Mucosa of gallbladder (tissue), 1 donor: ENCODE data around the gene FIGNL1. TPM values are rescaled to one million over a fixed set of nuclear protein-coding genes. Genes with fewer than 3 reads are reported as not detected.

ENCODE experiments used
- DNase-seq: peaks from one replicate; pipeline ENCODE4 v3.0.0-alpha.2; 2020; ENCODE audit warnings: low spot score
- total RNA-seq: library from RNA; stranded (reverse); gene quantifications from one replicate; pipeline ENCODE4 v1.2.1, GENCODE V29; 2021
- donor health status: DM: no; HTN: no; CAD: no.

The FIGNL1 gene, protein sequence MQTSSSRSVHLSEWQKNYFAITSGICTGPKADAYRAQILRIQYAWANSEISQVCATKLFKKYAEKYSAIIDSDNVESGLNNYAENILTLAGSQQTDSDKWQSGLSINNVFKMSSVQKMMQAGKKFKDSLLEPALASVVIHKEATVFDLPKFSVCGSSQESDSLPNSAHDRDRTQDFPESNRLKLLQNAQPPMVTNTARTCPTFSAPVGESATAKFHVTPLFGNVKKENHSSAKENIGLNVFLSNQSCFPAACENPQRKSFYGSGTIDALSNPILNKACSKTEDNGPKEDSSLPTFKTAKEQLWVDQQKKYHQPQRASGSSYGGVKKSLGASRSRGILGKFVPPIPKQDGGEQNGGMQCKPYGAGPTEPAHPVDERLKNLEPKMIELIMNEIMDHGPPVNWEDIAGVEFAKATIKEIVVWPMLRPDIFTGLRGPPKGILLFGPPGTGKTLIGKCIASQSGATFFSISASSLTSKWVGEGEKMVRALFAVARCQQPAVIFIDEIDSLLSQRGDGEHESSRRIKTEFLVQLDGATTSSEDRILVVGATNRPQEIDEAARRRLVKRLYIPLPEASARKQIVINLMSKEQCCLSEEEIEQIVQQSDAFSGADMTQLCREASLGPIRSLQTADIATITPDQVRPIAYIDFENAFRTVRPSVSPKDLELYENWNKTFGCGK
- 7.6 TPM for total RNA-seq

DNA sequence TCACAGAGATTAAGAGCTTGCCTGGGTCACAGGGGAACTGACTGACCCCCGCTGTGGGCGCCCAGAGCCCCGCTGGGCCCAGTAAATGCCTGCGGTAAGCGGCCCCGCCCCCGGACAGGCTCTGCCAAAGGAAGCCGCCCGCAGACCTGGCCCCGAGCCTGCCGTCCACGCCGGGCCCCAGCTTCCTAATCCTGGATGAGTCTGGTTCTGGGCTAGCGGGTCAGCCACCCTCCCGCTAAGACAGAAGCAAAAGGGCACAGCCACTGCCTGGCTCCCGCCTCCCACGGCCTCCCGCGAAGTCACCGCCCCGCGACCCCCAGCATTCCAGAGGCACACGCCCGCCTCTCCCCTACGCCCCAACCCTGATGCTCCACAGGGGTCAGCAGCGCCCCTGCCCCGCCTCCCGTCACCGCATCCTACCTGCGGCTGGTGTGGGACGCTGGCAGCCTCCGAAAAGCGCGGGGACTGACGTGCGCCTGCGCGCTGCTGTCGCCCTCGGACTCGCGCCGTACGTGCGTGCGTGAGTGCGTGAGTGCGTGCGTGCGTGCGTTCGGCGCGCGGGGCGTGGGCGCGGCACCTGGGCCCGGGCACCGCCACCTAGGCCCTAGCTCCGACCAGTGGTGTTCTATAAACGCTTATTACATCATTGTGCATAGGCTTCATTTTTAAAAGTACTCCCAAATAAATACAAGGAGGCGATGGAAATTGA is at the start of gene FIGNL1:
Gene FIGNL1 (minus strand): TSS at position 470 of the 709 bp plus-strand sequence. CDS start 3,063 bp downstream, outside the sequence.
- peak; percentile 79 for DNase-seq

GRCh38 chr7:50499092-50499491 is 48.9 kb upstream of the FIGNL1 start:
- no peak for DNase-seq

DNA sequence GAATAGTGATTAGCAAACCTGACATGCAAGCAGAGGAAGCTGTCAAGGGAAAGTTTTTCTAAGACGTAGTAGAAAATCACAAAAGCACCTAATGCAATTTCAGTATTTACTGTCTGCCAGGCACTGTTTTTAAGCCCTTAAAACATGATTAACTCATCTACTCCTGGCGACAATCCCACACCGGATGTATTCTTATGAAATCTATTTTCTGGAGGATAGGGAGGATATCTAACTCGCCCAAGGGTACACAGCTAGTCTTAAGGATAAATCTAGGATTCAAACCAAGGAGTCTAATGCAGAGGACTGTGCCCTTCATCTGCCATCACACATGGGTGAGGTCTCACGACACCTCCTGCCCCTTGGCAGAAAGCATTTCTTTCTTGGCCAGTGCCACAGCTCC is 47.8 kb upstream of the FIGNL1 start:
- DNase-seq = no peak

DNA sequence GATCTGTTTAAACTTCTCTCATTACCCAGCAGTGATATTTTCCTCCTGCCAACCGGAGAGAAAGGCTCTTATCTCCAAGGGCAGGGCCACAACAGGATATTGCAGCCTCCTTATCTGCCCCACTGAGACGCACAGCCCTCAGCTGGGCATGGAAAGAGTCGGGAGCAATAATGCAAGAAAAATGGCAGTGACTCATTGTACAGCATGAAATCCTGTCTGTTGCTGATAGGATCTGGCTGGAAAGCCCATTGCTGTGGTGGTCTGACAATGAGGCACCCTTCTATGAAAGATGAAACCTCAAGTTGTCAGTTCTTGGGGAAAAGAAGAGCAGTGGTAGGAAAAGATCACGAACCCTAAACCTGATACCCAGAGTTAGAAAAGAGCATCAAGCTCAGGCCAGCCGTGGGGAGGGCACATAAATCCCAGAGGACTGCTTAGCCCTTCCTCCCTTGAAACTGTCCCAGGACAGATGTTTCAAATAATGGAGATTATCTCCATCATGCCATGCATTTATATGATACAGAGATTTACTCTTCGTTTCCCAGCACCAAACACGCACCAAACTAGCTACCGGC is 47.0 kb upstream of the FIGNL1 start:
- no peak for DNase-seq

GRCh38 chr7:50496569-50496968 is 46.4 kb upstream of the FIGNL1 start:
- DNase-seq = no peak

GRCh38 chr7:50495746-50496145 is 45.6 kb upstream of the FIGNL1 start:
- DNase-seq = no peak

DNA sequence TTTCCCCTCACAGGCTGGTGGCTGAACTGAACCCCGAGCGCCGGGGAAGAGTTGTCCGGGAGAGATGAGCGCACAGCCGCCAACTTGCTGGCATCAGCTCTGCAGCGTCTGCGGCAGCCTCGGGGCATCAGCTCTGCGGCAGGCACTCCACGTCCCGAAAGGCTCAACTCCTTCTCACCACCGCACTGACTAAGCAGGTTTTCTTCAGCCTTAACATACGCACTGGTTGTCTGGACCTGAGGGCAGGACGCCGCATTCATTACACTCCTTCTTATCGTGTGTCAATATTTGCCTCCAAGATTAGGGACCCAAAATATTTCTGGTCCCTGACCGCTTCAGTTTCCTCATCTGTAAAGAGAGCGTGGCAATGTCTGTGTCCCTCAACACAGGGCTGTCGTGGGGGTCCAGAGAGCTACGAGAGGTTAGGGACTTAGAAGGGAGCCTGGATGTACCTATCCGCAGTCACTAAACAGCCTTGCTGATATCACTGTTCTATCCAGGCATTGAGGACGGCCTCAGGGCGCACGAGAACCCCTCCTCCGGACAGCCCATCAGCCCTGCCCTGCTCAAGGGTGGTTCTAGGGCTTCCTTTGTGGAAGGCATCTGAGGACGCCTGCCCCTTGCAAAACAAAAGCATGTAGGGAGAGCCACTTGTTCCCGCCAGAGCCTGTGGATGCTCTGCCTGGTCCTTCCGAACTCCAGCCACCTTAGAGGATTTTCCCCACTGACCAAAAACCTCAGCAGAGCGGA is 42.8 kb upstream of the FIGNL1 start:
- no peak for DNase-seq

GRCh38 chr7:50491943-50492342 is 41.8 kb upstream of the FIGNL1 start:
- no peak for DNase-seq

DNA sequence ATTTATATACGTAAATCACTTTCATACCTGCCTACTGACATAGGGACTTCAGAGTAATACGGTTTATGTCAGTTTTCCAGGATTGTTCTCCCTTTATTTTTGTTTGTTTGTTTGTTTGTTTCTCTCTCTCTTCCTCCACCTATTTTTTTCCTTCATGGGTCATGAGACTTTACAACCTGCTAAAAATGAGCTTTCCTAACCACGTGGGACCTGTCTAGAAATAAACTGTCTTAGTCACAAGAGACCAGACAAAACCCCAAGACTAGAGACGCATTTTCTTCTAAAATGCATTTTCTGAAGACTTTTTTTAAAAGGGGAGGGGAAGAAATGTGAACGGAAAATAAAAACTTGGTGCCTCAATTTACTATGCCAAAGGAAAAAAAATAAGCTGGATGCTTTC is 41.1 kb upstream of the FIGNL1 start:
- no peak for DNase-seq

- no peak for DNase-seq
Measured at GRCh38 chr7:50488379-50488778, 38.2 kb upstream of the FIGNL1 start.

DNA sequence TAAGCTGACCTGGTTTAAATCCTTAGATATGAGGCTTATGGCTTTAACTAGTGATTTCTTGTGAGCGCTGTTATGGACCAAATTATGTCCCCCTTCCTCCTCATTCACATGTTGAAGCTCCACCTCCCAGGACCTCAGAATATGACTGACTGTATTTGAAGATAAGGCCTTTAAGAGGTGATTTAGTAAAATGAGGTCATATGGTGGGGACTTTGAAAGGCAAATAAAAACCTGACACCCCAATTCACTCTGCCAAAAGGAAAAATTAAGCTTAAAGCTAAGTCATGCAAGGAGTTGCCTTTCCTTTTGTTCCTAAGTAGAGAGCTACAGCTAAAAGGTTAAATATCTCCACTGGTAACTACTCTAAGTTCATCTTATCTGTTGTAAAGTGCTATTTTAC is 36.4 kb upstream of the FIGNL1 start:
- no peak for DNase-seq

GRCh38 chr7:50481867-50482266 is 31.7 kb upstream of the FIGNL1 start:
- DNase-seq = no peak

DNA sequence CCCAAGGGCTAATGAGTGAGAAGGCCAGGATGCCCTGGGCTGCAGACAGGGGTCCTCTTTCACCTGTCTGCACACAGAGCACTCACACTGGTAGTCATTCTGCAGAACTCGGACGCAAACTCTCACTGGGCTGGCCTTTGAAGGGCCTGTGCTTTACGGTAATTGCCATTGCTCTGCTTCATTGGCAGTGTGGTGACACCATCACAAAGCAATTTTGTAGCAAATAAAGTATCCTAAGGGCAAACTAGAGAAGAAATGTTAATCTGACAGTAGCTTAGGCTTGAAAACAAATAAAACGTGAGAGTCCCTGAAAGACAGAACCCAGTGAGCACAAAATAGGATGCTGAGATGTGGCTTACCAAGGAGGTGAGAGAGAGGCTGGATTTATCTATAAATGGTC is 30.6 kb upstream of the FIGNL1 start:
- no peak for DNase-seq

- no peak for DNase-seq
Measured at GRCh38 chr7:50479743-50480517, 29.8 kb upstream of the FIGNL1 start.

GRCh38 chr7:50477640-50478039 is 27.5 kb upstream of the FIGNL1 start:
- no peak for DNase-seq

DNA sequence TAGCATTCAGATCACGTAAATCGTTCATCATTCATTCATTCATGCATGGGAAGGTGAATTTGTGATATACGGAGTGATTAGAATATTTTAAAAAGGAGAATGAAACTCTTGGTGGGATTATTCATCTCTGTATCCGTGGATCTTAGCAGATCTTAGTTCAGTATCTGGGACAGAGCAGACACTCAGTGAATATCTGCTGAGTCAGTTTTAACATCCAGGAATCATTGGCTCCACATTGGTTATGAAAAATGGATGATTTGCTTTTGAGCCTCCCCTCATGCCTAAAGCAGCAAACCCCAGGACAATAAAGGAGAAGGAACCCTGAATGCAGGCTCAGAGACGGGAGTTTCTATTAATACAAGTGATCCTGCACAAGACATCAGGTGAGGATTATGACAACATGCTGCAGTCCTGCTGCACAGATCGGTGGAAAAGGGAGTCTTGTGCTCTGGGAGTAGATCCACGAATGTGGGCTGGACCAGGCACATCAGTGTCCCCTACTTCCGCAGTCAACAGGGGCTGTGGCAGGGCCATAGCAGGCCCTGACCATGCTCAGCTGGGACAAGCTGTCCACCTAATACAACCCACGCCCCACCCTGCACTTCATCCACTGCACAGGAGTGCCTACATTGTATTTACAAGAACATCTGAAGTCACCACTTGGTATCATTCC is 26.9 kb upstream of the FIGNL1 start:
- DNase-seq = no peak

DNA sequence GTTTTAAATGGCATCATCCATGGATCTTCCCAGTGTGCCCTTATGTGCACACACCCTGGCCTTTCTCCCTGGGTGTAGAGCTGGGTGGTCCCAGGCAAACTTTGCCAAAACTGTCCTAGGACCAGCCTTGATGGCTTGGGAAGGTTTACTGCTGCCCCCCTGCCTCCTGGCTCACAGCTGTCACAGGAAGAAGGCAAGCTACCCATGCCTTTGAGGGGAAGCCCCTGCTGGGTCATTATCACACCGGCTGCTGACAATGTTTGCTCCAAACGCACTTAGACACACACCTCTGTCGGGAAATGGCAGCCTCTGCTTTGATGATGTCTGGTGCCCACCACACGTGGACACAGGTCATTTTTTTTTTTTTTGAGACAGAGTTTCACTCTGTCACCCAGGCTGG is 25.2 kb upstream of the FIGNL1 start:
- DNase-seq = no peak

- DNase-seq = no peak
Measured at GRCh38 chr7:50474382-50475160, 24.4 kb upstream of the FIGNL1 start.

GRCh38 chr7:50473531-50473930 is 23.4 kb upstream of the FIGNL1 start:
- no peak for DNase-seq
